NCI-H226 (cell line): ENCODE data around the gene CCN5.
"Not testable (repeated sequence)": the region's sequence is repeated elsewhere in the genome, so short reads cannot be mapped to it uniquely, and the experiment has no call there.

Experiments
- DNase-seq: peaks from one replicate; pipeline ENCODE4 v3.0.0-alpha.2; 2015

The CCN5 gene

GRCh38 chr20:44695295-44695673 lies 19.9 kb upstream of the CCN5 start:
- DNase-seq = no peak

GRCh38 chr20:44695674-44696300 lies 19.4 kb upstream of the CCN5 start:
- DNase-seq = peak; percentile 31

DNA sequence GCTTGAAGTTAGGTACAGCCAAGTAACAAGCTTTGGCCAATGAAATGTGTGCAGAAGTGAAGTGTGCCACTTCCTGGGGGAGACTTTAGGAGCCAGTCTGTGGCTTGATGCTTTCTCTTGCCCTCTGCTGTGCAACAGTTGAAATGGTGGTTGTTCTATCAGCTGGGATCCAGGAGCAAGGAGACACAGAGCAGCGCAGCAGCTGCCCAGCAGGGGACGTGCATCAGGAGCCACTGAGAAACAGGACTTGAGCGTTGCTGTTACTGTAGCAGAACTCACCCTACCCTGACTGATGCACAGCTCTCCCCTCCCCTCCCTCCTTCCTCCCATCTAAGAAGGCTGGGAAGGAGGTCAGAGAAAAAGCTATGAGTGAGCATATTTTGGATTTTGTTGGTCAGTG lies 18.9 kb upstream of the CCN5 start:
- DNase-seq = no peak

GRCh38 chr20:44697041-44697440 lies 18.1 kb upstream of the CCN5 start:
- not testable (repeated sequence) for DNase-seq

- DNase-seq = no peak
Observed at GRCh38 chr20:44698351-44698750, 16.8 kb upstream of the CCN5 start.

DNA sequence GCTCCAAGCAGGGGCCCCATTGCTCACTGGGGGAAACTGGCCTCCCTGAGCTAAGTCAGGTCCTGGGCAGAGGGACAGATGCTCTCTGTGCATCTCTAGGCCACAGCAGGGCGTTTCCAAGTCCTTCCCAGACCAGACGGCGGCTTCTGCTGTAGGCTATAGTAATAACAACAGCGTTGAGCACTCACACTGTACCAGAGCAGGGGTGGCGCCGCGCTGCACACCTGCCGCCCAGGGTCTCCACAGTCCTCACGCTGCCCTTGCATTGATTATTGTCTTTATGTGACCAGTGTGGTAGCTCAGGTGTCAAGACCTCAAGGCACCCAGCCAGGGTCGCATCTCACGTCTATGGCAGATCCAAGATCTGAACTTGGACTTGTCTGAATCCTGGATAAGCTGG lies 14.9 kb upstream of the CCN5 start:
- no peak for DNase-seq

DNA sequence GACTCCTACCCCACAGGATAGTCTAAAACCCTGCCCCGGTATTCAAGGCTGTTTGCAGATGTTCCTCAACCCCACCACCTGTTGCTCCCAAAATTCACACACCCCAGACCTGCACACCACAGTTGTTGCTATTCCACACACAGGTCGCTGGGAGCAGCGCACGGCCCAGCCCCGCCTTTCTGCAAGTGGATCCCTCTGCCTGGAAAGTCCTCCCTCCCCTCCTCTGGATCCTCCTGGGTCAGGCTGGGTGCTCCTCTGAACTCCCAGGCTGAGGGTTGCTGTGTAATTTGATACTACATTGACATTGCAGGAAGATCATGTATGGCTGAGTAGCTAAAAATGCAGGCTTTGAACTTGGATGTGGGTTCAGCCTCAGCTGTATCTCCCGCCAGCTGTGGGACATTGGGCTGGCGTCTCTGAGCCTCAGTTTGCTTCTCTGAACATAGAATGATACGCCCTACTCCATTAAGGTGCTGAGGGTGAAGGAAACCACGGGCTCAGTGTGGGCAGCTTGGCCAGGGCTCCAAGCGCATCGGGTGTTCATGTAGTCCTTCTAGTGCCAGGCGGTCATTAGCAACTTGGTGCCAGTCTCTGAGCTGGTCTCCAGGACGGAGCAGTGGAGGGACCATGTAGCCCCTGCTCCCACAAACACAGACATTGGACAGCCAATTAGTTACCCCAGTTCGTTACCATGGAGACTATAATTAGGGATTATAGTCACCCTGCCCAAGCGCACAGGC lies 13.9 kb upstream of the CCN5 start:
- DNase-seq = no peak

DNA sequence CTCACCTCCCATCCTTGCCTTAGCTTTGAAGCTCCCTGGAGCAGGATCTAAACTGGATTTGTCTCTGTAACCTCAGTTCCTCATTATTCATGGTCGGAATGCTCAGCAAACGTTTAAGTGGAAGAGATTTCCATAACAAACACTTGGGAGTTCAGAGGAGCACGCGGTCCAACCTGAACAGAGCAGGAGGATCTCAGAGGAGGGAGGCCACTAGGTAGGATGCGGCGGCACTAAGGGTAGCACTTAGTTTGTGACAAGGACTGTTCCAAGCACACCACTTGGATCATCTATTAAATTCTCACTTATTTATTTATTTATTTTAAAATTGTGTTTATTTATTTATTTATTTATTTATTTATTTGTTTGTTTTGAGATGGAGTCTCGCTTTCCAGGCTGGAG lies 13.3 kb upstream of the CCN5 start:
- no peak for DNase-seq

- DNase-seq = no peak
Observed at GRCh38 chr20:44702776-44703175, 12.4 kb upstream of the CCN5 start.

- DNase-seq = no peak
Observed at GRCh38 chr20:44703183-44703925, 11.8 kb upstream of the CCN5 start.

GRCh38 chr20:44703956-44704488 lies 11.1 kb upstream of the CCN5 start:
- no peak for DNase-seq

DNA sequence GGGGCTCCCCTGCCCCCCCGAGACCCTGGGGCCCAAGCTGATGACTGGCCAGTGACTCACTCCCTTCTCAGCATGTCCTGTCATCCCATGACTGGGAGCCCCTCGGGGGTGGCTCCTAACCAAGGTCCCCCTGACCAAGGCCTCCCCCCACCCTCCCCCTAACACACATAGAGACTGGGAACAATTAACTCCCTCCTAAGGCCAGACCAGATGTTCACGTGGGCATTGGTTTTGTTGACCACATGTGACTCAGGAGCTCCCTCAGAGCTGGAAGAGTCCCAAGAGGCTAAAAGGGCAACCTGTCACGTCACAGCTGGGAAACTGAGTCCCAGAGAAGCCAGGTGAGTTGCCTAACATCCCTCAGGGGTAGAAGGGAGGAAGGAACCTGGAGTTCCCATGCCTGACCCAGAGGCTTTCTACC lies 10.6 kb upstream of the CCN5 start:
- no peak for DNase-seq

DNA sequence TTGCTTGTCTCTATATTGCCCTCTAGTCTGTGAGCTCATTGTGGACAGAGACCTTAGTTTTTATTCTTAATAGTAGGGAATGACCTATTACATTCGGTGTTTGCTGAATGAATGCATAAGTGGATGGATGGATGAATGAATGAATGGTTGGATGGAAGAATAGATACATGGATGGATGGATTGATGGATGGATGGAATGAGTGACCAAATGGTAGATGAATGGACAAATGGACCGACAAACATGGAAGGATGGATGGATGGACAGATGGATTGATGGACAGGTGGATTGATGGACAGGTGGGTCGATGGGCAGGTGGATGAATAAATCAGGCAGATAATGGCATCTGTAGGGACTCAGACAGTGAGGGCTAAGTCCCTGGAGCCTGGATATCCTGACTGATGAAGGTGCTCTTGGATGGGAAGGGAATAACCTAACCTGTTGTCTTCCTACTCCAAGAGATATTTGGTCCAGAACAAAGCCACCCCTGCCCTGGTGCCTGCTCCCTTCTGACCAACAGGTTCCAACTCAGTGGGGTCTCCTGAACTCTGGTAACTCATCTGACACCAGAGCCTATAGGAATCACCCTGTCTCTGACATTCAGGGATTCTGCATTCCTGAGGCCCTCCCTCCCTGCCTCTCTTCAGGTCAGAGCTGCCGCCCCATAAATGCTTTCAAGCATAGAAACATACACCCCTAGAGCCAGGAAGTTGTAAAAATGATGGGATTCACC lies 9.6 kb upstream of the CCN5 start:
- DNase-seq = no peak

GRCh38 chr20:44706301-44707017 lies 8.7 kb upstream of the CCN5 start:
- no peak for DNase-seq

DNA sequence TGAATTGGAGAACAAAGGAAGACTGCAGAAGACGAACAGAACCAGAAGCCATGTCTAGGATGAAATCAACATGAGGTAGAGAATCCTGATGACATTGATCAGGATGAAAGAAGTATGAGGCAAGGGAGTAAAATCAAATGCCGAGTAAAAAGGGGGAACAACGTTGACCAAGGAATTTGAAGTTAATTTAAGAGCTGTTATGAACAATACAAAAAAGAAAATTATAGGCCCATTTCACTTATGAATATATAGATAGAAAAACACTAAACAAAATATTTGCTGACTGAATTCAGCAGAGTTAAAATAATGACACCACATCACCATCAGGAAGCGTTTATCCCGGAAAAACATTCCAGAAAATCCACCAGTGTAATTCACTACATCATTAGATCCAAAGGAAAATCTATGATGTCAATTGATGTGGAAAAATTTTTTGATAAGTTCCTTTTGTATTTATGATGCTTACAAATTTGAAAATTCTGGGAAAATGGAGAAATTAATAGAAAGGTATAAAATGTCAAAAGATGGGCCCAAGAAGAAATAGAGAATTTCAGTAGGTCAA lies 8.1 kb upstream of the CCN5 start:
- no peak for DNase-seq

DNA sequence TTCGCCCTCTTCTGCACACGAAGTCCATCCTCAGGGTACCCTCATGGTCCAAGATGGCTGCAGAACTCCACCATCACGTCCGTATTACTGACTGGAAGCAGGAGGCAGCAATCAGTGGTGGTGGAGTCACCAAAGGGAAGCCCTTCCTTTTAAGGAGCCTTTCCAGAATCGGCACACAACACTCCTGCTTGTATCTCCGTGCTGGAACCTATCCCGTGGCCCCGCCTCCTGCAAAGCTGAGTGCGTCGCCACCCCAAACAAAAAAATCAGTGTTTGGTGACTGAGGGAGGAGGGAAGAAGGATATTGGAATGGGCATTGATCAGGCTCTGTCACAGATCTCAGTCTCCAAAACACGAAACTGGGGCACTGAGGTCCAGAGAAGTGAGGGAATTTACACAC lies 5.8 kb upstream of the CCN5 start:
- DNase-seq = no peak

DNA sequence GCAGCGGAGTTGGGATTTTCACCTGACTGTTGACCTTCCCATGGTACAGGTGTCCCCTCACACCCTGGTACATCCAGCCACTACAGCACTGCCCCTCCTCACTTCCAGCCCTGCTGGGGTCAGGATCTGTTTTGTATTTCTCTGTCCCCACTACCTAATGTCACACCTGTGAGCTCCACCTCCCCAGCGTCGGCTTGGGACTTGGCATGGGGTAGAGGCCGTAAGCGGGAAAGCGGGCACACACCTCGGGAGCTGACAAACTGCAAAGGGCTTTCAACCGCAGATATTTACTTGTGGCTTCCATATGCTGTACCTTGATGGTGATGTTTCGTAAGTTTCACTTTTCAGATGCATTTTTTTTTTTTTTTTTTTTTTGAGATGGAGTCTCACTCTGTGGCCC lies 5.4 kb upstream of the CCN5 start:
- DNase-seq = no peak

DNA sequence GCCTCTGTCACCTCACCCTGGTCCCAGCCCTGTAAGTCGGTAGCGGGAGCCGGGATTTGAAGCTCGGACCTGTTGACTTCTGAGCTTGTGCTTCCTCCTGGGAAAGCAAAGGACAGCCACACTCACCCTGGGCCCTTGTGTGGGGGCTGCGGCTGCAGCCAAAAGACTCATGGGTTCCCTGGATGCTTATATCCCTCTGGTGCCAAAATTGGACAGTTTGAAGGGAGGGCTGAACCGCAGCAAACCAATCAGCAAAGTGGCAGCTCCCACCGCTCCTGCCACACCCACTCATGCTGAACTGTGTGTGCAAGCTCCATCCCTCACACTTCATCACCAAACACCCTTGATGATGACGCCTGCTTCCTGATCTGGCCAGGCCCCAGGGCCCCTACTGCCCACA lies 3.9 kb upstream of the CCN5 start:
- peak; percentile 53 for DNase-seq

DNA sequence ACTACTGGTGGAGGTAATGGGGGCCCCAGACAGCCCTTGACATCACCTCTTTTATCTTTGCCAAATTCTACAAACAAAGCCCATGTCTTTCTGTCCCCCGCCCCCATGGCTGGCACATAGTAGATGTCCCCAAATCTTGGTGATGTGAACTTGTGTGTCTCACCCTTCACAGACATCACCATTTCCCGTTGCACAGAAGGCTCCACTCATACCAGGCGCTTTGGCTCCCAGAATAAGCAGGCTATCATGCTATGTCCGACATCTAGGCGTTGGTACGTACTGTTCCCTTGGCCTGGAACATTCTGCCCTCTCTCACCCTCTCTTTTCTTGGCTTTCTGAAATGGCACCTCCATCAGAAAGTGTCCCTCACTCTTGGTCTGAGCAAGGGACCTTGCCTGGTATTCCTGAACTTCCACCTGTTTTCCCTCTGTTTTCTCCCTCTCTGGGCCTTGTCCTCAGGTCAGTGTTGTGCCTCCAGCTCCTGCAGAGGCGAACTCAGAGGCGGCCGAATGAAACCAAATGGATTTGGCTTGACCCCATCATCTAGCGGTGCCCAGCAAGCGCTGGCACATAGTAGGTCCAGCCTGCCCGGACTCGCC lies 968 bp upstream of the CCN5 start:
- DNase-seq = no peak

DNA sequence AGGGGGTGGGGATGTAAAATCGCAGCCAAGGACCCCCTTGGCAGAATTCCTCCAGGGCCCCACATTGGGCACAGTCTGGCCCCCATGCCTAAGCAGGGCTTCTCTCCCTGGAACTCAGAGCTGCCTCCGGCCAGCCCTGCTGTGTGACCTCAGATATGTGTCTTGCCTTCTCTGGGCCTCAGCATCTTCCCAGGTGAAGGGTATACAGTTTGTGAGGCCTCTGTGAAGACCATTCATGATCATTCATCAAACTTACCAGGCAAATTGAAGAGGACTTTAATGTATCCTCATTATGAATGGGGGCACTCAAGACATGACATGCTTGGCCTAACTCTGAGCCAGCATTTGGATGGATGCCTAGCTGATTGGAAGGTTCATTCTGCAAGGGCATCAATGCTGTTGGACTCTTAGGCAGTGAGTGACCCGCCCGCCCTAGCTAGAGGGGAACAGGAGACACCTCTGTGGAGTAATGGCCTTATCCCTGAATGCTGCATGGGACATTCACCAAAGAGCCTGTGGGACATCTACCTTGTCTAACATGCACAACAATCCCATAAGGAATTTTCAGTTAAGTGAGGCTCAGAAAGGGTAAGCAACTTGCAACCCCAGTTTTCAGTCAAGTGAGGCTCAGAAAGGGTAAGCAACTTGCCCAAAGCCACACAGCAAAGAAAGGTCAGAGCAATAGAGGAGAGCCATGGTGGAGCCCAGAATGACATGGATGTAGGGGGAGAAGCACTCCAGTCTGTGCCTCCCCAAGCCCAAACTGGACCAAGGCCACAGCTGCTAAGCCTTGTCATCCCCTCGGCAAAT lies 535 bp downstream of the CCN5 start:
- no peak for DNase-seq
